Measurements from ENCODE around the gene EIF1.

DNA sequence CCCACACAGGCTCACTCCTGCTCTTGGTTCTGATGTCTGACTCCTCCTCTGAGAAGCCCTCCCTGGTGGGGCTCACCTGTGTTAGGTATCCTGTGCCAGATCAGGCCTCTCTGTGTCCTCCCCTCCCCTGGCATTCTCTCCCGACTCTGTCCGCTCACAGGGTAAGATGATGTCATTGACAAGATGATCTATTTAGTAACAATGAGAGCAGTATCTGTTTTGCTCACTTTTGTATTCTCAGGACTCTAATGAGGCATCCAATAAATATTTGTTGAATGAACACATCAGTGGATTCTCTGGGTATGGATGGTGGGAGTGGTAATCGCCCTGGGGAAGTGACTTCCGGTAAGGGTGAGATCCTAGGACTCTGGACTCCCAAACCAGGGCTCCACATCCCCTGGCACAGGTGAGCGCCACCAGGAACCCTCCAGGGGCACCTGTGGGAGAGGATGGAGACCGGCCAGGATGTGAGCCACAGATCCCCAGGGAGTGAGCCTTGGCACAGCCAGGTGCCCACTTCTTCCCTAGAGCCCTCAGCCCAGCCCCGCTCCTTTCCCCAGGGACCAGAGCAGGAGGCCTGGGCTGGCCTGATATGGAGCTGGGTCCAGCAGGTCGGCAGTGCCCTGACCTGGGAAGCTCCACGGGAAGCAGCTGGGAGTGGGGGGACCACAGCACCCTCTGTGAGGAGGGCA, 51.1 kb downstream of the EIF1 start:
- TF ChIP-seq, protein P1, sequence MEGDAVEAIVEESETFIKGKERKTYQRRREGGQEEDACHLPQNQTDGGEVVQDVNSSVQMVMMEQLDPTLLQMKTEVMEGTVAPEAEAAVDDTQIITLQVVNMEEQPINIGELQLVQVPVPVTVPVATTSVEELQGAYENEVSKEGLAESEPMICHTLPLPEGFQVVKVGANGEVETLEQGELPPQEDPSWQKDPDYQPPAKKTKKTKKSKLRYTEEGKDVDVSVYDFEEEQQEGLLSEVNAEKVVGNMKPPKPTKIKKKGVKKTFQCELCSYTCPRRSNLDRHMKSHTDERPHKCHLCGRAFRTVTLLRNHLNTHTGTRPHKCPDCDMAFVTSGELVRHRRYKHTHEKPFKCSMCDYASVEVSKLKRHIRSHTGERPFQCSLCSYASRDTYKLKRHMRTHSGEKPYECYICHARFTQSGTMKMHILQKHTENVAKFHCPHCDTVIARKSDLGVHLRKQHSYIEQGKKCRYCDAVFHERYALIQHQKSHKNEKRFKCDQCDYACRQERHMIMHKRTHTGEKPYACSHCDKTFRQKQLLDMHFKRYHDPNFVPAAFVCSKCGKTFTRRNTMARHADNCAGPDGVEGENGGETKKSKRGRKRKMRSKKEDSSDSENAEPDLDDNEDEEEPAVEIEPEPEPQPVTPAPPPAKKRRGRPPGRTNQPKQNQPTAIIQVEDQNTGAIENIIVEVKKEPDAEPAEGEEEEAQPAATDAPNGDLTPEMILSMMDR (IDR thresholded peaks at IDR 0.05), result no peak
- no peak for TF ChIP-seq EZH2 (IDR thresholded peaks at IDR 0.05; ENCODE audit: borderline replicate concordance, insufficient read depth, low read depth, low read length, poor library complexity, severe bottlenecking)

All from B cell (primary cell).